D721Med (cell line): ENCODE measurements around the gene L3MBTL3.

ENCODE experiments used
- DNase-seq: peaks from one replicate; pipeline ENCODE4 v3.0.0; 2011; ENCODE audit warnings: low spot score; ENCODE audit not compliant: insufficient read length
- FAIRE-seq: peaks from 2 replicates; lab custom pipeline; 2011; peaks lifted over from hg19 to GRCh38; lab: Jason Lieb, UNC
- CTCF ChIP-seq: IDR thresholded peaks from 2 replicates; pipeline ENCODE4 v1.5.1; 2012; ENCODE audit warnings: mild to moderate bottlenecking, control low read depth; ENCODE audit not compliant: insufficient read depth; ENCODE audit errors: missing control alignments

L3MBTL3 gene

DNA sequence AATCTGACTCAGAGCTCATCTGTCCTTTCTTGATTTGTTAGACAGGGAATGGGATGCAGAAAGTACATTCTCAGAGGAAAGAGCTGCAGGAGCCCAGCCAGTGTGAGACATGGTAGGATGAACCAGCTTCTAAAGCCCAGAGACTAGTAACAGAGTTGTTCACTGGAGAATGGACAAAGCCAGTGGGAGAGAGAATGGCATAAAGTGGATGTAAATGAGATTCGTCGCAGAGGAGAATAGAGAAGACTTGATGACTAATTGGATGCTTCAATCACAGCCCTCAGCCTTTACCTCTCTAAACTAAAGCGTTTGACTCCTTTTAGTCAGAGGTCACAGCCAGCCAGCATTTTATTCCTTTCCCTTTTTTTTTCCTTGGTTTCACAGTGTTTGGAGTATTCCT, 25.5 kb upstream of the L3MBTL3 start:
- DNase-seq (no peak), FAIRE-seq (no peak)
- TF ChIP-seq CTCF: no peak

DNA sequence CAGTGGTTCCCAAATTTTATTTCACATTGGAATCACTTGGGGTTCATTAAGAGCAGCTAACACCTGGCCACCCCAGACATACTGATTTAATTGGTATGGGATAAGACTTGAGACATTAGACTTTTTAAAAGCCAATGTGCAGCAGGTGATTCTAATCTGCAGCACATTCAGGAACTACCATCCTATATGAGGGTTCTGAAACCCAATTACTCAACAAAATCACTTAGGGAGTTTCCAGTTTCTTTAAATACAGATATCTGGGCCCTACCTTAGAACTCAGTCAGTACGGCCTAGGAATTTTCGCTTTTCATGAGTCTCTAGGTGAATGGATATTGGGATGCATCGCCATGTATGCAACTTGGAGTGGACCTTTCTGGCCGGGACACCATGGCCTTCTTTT, 24.0 kb upstream of the L3MBTL3 start:
- TF ChIP-seq CTCF: no peak
- no peak for FAIRE-seq

DNA sequence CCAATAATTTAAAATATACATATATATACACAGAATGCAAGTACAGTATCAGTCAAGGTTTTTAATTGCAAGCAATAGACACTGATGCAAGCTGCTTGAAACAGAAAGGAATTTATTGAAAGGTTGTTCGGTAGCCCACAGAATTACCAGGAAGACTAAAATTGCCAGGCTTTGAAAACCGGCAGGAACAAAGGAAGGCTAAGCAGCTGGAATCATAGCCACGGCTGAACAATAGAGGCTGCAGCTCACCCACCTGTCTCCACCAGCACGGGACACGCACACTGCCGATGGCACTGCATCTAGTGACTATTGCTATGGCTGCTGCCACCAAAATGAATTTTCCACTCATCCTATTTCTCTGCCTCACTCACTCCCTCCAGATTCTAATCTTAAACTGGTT, 22.0 kb upstream of the L3MBTL3 start:
- FAIRE-seq (no peak), DNase-seq (no peak)
- no peak for TF ChIP-seq CTCF

More for the DNA sequence above, 24.0 kb upstream of the L3MBTL3 start:
- no peak for DNase-seq

- TF ChIP-seq CTCF: no peak
- DNase-seq (no peak), FAIRE-seq (no peak)
Observed at GRCh38 chr6:130000526-130001421, 17.6 kb upstream of the L3MBTL3 start.

GRCh38 chr6:130008236-130008873, 10.0 kb upstream of the L3MBTL3 start:
- no peak for DNase-seq
- TF ChIP-seq CTCF: no peak
- no peak for FAIRE-seq

GRCh38 chr6:130009146-130009545, 9.2 kb upstream of the L3MBTL3 start:
- no peak for FAIRE-seq
- no peak for TF ChIP-seq CTCF
- DNase-seq: no peak

DNA sequence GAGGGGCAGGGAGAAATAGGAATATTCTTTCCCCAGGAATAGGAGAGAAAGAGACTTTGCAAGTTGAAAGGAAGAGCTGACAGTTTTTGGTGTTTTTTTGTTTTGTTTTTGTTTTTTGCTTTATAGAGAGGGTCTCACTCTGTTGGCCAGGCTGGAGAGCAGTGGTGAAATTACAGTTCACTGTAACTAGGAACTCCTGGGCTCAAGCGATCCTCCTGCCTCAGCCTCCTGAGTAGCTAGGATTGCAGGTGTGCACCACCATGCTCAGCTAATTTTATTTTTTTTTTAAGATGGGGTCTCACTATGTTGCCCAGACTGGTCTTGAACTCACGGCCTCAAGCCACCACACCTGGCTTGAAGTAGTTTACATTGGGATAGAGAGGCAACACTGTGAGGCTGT, 8.0 kb upstream of the L3MBTL3 start:
- TF ChIP-seq CTCF: no peak
- FAIRE-seq: no peak
- no peak for DNase-seq
